HG03342 (cell line): ENCODE data around the gene CCNB2.

Source experiments
- ATAC-seq: cut with Tn5 transposase; IDR thresholded peaks from one replicate; pipeline ENCODE4 v1.9.1; 2021; ENCODE audit warnings: mild to moderate bottlenecking, moderate library complexity; ENCODE audit not compliant: unreplicated experiment

CCNB2 gene

GRCh38 chr15:59165726-59166125, 60.8 kb downstream of the CCNB2 start:
- ATAC-seq = no peak

GRCh38 chr15:59166166-59166565, 61.2 kb downstream of the CCNB2 start:
- ATAC-seq = no peak

- no peak for ATAC-seq
These were observed 61.8 kb downstream of the CCNB2 start for GRCh38 chr15:59166601-59167265.

GRCh38 chr15:59168536-59168935, 63.6 kb downstream of the CCNB2 start:
- no peak for ATAC-seq

GRCh38 chr15:59169251-59169708, 64.3 kb downstream of the CCNB2 start:
- no peak for ATAC-seq

- ATAC-seq = no peak
These were observed 65.5 kb downstream of the CCNB2 start for GRCh38 chr15:59170295-59171066.

GRCh38 chr15:59171067-59171397, 66.1 kb downstream of the CCNB2 start:
- no peak for ATAC-seq

GRCh38 chr15:59172289-59172901, 67.4 kb downstream of the CCNB2 start:
- no peak for ATAC-seq

GRCh38 chr15:59173194-59173593, 68.2 kb downstream of the CCNB2 start:
- ATAC-seq = no peak

GRCh38 chr15:59174151-59174834, 69.3 kb downstream of the CCNB2 start:
- ATAC-seq = no peak
